T-helper 9 cell (primary cell): Measurements from ENCODE around the gene EEF2KMT.
"Not testable (repeated sequence)": the region's sequence is repeated elsewhere in the genome, so short reads cannot be mapped to it uniquely, and the experiment has no call there.

Source experiments
- DNase-seq: peaks from one replicate; pipeline ENCODE4 v3.0.0-alpha.2; 2020

Gene EEF2KMT

DNA sequence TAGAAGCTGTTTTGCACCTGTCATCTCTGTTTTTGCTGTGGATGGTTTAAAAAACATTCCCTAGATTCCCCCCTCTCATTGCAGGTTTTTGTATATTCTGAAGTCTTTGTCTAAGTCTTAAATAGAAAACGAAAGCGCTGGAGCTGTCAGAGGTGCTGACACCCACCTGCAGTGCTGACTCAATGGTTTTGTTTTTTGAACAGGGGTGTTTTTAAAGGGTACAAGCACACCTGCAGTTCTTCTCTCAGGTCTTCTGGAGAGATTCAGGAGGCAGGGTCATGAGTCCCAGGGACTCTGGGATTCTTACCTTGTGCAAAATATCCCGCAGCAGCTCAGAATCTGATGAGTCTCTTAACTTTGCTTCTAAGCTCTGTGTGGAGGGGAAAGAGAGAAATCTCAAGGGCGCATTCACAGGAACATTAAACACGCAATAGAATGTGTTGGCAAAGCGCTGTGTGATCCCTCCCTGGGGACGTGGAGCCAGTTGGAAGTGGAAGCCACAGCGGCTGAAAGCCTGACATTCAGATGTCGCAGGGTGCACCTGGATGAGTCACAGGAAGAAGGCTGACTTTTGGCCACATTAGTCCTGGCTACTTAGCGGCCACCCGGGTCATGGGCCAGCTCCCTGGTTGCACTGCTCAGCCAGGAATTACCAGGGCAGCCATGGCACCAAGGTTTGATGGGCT is 2.3 kb downstream of the EEF2KMT start:
- DNase-seq: not testable (repeated sequence)

DNA sequence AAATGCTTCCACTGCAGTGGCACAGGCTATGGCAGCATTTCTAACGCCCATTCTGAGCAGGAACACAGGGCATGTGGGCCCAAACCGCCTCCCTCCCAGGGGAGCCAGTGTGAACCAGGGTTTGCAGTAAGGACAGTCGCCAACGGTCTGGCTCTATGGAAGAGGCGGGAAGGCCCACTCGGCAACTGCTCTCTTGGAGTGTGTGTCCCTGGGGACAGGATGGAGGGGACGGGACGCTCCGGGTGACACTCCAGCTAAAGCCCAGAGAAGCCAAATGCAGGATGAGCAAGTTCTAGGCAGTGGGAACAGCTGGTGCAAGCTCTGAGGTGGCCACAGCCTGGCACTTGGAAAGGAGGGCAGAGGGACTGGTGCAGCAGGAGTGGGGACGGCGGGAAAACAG is 3.8 kb downstream of the EEF2KMT start:
- DNase-seq: not testable (repeated sequence)

DNA sequence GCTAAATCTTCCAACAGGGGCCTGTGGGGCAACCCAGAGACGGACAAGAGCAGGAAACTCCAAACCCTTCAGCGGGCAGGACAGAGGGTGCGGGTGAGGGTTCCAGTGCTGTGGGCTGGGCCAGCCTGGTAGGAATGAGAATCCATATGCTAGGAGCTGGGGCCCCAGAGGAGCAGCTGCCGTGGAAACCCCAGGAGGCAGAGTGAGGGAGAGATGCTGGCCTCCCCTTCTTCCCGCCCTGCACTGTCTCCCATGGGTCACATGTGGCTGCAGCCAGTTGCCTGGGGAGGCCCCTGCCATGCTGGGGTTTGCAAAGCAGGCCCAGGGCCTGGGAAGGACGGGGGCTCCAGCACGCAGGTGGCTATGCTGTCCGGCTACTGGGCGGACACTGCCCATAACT is 4.5 kb downstream of the EEF2KMT start:
- DNase-seq: not testable (repeated sequence)

DNA sequence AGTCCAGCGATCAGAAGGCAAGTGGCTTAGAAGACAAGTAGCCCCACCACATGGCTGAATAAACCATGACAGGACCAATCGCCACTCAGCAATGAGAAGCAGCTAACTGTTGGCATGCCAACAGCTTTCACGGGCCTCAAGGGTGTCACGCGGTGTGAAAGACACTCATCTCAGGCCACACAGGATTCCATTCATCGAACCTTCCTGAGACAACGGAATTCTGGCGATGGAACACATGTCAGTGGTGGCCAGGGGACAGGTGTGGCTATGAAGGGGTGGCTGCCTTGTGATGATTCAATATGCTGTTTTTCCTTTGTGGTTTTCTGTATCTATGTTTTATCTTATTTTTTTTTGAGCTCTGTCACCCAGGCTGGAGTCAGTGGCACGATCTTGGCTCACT is 7.0 kb downstream of the EEF2KMT start:
- DNase-seq: not testable (repeated sequence)

DNA sequence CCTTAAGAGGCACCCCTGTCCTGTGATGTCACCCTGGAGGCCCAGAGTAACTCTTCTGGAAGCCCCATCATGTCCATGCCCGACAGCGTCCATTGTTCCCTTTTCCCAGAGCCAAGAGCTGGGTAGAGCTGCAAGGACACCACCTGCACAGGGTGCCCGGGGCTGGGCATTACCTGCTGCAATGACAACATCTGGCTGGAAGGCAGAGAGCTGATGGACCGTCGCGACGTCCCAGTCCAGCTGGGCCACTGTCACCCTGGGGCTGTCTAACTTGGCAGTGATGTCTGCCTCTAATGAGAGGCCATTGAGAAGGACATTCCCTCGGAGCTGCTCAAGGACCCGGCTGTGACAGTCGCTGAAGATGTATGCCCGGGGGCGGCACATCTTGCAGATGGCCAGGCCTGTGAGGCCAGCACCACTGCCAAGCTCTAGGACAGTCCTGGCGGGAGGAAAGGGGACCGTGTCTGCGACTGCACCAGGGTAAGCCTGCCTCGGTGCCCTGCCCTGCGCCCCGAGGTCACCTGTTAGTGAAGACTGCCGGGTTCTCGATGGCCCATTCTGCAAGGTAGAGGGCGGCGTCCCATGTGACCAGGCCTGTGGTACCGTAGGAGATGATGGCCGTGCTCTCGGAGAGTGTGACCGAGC is 7.6 kb downstream of the EEF2KMT start:
- DNase-seq: not testable (repeated sequence)

DNA sequence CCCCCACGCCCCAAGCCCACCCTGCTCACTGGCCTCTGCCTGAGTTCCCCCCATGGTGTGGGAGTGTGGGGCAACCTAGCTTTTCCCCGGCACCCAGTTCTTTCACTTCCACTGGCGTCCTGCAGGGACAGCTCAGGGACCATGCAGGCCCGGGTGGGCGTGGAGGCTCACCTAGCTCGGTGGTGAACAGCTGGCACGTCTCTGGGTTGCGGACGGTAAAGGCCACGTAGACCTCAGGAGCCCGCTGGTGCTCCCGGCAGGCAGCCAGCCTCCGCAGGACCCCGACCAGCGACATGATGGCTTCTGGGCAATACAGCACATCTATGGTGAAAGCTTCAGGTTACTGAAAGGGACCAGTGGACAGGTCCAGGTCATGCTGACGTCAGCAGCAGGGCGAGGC is 8.7 kb downstream of the EEF2KMT start:
- not testable (repeated sequence) for DNase-seq

DNA sequence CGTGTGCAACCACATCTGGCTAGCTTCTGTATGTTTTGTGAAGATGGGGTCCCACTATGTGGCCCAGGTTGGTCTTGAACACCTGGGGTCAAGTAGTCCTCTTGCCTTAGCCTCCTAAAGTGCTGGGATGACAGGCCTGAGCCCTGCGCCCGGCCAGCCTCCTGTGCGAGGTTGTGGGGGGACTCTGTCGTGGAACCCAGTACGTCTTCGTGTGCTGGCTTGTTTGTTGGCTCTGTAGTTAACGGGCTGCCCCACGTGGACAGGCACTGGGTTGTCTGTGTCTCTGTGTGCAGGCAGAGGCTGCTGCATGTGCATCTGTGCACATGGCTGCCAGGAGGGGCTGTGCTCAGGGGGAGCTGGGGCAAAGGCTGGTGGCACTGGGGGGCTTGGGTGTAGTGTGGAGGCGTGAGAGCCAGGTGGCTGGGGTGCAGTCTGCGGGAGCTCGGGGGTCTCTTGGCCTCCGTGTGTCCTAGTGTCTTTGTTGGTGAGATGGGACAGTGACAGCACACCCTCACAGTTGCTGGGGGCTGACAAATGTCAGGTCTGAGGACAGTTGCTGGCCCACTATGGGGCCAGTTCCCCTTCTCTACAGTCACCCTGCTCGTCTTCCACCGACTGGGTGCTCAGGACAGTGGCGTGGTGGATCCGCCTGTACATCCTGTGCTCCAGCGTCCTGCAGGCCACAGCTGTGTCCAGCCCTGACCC is 9.4 kb downstream of the EEF2KMT start:
- not testable (repeated sequence) for DNase-seq

GRCh38 chr16:5085716-5086115 is 11.9 kb downstream of the EEF2KMT start:
- DNase-seq: not testable (repeated sequence)

DNA sequence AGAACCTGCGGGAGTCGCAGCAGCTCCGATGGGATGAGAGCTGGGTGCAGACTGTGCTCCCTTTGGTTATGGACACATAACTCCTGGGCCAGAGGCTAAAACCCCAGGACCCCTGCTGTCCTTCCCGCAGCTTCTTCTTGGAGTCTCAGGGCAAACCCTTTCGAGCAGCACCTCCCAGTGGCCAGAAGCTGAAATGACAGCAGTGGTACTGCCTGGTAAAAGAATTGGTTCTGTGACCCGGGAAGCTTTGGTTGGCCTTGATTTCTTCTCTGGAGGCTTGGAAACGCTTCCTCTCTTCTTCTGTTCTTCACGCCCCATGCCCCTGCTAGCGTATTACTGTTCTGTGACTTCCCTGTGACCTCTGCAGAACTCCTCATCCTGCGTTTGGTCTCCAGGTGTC is 12.8 kb downstream of the EEF2KMT start:
- peak; percentile 44 for DNase-seq

DNA sequence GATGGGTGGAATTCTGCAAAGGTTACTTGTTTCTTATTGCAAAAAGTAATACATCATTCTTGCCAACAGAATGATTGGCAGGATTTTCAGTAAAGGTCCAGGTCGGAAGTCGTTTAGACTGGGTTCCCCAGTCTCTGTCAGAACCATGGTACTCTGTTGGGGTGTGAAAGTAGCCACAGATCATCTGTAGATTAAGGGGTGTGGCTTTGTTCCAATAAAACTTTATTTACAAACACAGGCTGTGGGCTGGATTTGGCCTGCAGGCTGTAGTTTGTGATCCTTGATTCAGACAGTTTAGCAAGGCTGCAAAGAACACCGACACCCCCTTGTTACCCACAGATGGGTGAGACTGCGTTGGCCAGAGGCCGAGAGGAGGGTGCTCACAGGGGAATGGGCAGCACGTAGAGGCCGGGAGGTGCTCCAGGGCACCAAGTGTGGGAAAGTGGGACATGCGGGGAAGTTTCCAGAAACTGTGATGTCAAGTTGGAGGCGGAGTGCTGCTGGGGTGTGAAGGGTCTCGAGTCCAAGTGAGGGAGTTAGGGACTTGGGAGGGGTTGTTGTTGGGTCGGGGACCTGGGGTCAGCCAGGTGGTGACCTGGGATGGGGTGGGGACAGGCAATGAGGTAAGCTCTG is 13.4 kb downstream of the EEF2KMT start:
- DNase-seq: not testable (repeated sequence)

DNA sequence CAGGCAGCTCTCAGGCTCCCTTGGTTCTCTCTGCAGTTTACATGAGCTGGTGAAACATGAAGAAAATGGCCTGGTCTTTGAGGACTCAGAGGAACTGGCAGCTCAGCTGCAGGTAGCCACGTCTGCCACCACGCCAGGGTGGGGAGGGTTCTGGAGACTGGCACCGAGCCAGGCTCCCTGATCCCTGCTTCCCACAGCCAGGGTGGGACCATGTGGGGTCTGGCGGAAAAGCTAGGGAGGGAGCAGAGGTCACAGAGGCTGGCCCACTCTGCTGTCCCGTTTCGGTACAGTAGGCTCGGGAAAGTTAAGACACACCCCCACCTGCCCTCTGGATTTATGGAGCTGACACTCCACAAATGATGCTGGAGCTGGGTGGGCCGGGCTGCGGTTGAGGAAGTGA is 13.9 kb downstream of the EEF2KMT start:
- not testable (repeated sequence) for DNase-seq

GRCh38 chr16:5080996-5081395 is 16.6 kb downstream of the EEF2KMT start:
- DNase-seq: not testable (repeated sequence)

DNA sequence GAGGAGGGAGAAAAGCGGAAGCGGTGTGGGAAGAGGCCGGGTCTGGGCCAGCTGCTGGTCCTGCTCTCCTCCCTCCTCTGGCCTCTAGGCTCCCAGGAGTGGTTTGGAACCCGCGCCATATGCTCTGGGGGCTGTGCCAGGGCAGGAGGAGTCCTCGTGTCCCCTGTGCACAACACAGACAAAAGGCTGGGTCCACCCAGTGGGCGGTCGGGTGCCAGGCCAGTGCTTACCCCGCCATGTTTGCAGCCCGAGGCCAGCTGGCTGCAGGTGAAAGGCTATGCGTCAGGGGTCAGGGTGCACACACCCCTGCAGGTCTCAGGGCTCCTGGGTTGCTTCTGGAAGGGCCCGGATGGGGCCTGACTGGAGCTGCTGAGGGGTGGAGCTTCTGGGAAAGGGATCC is 17.1 kb downstream of the EEF2KMT start:
- not testable (repeated sequence) for DNase-seq

DNA sequence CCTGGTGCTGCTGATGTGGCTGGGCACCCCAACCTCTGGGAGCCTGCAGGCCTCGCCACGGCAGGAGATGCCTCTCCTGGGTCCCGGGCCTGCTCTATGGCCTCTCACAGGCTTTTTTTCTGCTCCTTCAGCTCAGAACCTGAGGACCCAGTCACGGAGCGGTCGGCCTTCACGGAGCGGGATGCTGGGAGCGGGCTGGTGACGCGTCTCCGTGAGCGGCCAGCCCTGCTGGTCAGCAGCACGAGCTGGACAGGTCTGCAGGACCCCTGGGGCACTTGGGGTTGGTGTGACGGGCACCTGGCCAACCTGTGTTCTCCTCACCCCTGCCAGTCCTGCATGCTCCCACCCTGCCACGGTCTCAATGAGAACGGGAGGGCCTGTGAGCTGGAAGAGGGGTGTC is 19.0 kb downstream of the EEF2KMT start:
- DNase-seq: no peak

- DNase-seq: no peak
These were observed 20.3 kb downstream of the EEF2KMT start for GRCh38 chr16:5077304-5077703.

GRCh38 chr16:5075637-5076036 is 22.0 kb downstream of the EEF2KMT start:
- DNase-seq: no peak

DNA sequence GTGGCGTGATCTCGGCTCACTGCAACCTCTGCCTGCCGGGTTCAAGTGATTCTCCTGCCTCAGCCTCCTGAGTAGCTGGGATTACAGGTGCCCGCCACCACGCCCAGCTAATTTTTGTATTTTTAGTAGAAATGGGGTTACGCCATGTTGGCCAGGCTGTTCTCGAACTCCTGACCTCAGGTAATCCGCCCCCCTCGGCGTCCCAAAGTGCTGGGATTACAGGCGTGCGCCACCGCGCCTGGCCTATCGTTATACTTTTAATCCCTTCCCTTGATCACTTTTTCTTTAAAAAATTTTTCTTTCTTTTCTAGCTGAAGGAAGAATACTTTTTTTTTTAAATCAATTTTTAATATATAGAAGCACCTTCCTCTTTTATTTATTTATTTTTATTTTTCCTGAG is 23.8 kb downstream of the EEF2KMT start:
- not testable (repeated sequence) for DNase-seq

DNA sequence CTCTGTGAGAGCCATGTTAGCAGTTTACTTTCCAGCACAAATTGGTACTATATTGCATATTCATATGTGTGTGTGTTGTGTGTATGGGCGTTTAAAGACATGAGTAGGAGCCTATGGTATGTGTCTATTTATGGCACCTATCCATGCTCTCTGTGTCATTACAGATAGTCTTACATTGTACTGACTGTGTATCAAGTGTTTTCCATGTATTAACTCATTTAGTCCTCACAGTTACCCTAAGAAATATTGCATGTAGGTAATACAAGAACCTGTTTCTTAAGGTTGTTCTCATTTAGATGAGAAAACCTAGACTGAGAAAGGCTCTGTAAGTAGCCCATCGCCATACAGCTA is 24.3 kb downstream of the EEF2KMT start:
- no peak for DNase-seq

- no peak for DNase-seq
These were observed 25.0 kb downstream of the EEF2KMT start for GRCh38 chr16:5072334-5073278.

DNA sequence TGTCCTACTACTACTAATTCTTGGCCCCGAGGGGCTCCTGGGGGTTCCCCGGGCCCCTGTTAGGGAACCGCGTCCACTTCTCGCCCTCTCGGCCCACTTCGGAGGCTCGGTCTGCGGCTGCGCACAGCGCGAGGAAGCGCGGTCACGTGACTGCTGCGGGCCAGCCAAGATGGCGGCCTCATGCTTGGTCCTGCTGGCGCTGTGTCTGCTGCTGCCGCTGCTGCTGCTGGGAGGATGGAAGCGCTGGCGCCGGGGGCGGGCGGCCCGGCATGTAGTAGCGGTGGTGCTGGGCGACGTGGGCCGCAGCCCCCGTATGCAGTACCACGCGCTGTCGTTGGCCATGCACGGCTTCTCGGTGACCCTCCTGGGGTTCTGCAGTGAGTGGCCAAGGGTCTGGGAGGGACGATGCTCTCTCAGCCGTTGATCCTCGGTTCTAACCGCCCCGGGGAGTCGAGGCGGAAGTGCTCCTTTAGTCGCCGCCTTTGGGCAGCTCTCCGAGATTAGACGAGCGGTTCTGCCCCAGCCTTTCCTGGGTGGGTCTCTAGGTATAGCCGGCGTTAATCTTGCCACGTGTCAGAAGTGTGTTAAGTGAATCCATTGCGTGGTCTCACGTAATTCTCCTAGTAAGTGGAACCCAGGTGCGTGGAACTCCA is 25.8 kb downstream of the EEF2KMT start, which contains the start of gene ALG1:
TSS of gene ALG1 (plus strand) at position 163 of the 653 bp plus-strand sequence. CDS start at position 170, 7 bp downstream.
- DNase-seq: peak; percentile 86

DNA sequence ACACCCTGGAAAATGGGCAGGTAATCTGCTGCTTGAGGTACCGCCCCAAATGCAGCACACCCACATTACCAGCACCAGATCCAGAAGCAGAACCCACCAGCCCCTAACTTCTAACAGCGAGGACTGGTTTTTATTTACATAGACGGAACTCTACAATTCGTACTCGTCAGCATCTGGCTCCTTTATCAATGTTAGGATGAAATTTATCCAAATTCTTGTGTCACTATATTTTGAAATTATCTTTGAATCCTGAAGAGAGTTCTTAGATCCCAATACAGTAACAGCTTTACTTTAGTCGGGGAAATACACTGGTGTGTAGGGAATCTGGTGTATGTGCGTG is 26.3 kb downstream of the EEF2KMT start:
- DNase-seq: no peak
